DMS 273 (cell line): ENCODE measurements around the gene SLC22A31.
A peak's percentile ranks its signal among the peaks of the same experiment; 100 is the strongest.

Source experiments
- DNase-seq: peaks from one replicate; lab custom pipeline; 2025; ENCODE audit not compliant: unreplicated experiment; lab: John Stamatoyannopoulos, UW

The SLC22A31 gene

DNA sequence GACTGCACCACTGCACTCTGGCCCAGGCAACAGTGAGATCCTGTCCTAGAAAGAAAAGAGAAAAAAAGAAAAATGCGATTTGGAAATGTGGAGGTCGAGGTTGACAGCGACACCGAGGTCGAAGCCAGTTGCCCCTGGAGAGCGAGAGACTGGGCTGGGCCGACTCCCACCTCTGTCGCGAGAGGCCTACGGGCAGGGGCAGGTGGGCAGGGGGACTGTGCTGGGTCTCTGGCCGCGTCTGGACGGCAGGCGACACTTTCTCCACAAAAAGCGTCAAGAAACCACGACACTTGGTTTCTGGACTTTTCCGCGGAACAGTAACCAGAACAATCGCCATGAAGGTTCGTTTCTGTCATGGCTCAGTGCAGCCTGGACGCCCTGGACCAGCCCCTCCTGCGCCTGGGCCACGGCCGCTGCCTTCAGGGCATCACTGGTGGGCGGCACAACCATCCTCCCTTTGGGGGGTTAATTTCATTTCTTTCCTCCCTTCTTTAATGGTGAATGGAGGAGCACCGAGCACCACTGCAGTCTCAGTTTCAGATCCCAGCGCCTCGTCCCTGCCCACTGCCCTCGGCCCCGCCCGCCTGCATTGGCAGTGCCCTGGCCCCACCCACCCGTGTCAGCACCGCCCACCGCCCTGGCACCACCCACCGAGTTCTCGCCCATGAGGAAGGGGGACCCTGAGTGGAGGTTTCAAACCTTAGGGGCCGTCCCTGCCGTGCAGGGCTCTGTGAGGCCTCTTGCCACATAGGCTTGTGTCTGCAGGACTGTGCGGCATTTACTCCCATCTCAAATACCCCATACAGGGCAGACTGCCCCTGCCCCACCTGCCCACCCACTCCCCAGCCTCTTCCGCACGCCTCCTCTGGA, 47.3 kb downstream of the SLC22A31 start:
- peak; percentile 49 for DNase-seq

DNA sequence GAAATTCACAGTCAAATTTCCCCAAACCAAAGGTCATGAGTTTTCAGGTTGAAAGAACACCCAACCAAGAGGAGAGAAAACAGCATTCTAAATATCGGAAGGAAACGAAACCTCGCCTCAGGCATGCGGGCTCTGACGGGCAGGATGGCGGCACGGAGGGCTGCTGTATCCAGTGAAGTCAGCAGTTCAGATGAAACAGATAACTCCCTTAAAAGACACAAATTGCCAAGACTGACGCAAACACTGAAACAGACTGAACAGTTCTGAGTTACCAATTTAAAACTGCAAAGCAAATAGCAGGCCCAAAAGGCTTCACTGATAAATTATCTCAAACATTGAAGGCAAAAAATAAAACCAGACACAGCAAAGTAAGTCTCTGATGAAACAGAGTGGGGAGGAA, 49.4 kb downstream of the SLC22A31 start:
- DNase-seq, result no peak

DNA sequence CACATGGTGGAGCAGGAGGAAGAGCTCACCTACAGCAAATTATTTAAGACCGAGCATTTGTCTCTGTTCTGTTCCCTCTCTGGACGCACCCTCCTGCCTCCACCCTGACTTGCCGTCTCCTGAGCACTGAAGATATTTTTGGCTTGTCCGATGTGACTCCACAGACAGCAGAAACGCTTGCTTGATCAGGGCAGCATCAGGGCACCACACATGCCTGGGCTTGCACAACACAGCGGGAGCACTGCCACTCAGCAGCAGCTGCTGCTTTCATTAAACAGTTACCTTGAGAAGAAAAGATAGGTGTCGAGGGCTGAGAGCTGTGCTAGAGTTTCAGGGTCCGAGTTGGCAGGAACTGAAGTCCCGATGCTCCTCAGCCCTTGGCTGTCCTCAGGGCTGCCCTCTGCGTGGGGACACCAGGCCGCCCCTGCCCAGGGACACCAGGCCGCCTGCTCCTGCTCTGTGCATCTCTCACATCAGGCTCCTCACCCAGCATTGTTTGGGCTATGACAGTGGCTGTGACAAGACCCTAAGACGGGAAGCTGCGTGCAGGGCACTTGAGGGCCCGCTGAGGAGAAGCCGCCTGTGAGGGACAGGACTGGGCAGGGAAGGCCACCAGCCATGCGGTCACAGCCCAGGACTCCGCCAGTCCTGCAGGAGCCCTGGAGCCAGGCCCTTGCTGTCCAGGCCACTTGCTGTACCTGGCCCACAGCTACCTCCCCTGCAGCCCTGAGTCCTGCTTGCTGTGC, 50.1 kb downstream of the SLC22A31 start:
- peak; percentile 73 for DNase-seq

DNA sequence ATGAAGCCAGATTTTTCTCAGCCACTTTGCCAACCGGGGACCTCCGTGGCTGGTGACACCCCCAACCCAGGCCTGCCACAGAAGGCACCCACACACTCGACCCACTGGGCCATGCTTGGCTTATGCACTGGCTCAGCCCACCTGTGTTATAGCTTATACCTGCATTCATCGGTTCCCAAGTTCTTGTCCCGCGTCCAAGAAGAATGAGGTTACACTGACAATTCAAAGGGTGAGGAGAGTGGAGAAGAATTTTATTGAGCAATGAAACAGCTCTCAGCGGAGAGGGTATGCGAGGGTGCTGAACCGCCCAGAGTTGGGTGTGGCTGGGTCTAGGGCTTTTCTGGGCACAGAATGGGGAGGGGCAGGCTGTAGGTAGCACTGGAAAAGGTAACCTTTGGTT, 51.0 kb downstream of the SLC22A31 start:
- peak; percentile 50 for DNase-seq

DNA sequence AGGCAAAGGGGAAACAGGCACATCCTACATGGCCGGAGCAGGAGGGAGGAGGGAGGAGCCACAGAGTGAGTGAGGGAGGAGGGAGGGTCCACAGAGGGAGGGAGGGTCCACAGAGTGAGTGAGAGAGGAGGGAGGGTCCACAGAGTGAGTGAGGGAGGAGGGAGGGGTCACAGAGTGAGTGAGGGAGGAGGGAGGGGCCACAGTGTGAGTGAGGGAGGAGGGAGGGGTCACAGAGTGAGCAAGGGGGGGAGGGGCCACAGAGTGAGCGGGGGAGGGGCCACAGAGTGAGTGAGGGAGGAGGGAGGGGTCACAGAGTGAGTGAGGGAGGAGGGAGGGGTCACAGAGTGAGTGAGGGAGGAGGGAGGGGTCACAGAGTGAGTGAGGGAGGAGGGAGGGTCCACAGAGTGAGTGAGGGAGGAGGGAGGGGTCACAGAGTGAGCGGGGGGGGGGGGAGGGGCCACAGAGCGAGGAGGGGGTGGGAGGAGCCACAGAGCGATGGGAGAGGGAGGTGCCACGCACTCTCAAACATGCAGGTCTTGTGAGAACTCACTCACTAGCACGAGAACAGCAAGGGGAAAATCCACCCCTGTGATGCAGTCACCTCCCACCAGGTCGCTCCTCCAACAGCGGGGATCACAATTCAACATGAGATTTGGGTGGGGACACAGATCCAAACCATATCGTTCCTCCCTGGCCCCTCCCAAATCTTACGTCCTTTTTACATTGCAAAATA, 53.1 kb downstream of the SLC22A31 start:
- no peak for DNase-seq

DNA sequence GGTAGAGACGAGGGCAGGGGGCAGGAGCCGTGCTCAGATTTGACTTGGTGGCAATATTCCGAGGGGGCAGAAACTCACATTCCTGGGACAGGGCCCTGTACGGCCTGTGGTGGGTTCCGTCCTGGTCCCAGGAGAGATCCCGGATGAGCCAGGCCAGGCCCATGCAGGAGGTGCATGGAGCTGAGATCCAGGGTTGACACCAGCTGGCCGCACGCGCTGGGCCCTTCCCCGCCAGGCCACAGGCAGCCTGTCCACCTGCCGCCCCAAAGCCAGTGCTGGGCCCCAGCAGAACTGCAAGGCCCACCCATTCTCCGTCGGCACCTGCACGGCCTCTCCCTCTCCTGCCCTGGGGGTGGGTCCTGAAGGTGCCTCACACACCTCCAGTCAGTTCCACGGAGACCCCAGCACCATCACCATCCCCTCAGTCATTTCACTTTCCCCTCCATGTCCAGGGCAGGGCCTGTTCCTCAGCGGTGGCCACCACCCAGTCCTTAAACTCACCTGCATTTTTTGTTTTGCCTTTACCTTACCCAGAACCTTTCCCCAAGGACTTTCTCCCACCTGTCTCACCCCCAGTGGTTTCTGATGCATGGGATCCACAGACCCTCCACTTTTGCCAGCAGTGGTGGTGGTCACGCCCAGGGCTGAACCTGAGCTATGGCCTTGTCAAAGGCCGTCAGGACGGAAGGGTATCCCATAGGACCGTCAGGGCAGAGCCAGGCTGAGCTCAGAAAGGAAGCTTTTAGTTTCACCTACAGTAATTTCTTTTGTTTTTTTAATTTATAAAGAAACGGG, 53.9 kb downstream of the SLC22A31 start:
- DNase-seq, result no peak
